Measurements from ENCODE around the gene CEP104.

DNA sequence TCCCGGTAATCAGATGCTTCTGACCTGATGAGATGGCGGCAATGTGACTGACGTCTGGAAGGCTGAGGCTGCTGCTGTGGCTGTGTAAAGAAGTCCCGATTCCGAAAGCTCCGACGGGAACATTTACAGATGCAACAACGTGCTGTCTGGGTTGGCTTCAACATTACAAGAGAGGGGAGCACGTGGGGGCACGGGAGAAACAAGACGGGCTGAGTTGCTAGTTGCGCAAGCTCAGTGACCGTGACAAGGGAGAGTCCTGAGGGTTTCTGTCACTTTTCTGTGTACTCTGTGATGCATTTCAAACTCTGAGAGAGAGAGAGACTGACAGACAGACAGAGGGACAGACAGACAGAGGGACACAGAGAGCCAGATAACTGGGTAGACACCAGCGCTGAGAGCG lies 35.1 kb downstream of the CEP104 start:
- no peak for TF ChIP-seq EZH2 (IDR thresholded peaks at IDR 0.05; ENCODE audit: borderline replicate concordance, insufficient read depth, low read depth, low read length, poor library complexity, severe bottlenecking)
- TF ChIP-seq, protein P1, sequence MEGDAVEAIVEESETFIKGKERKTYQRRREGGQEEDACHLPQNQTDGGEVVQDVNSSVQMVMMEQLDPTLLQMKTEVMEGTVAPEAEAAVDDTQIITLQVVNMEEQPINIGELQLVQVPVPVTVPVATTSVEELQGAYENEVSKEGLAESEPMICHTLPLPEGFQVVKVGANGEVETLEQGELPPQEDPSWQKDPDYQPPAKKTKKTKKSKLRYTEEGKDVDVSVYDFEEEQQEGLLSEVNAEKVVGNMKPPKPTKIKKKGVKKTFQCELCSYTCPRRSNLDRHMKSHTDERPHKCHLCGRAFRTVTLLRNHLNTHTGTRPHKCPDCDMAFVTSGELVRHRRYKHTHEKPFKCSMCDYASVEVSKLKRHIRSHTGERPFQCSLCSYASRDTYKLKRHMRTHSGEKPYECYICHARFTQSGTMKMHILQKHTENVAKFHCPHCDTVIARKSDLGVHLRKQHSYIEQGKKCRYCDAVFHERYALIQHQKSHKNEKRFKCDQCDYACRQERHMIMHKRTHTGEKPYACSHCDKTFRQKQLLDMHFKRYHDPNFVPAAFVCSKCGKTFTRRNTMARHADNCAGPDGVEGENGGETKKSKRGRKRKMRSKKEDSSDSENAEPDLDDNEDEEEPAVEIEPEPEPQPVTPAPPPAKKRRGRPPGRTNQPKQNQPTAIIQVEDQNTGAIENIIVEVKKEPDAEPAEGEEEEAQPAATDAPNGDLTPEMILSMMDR (IDR thresholded peaks at IDR 0.05) = no peak
